ENCODE measurements around the gene TRIB2. TPM values are rescaled to one million over a fixed set of nuclear protein-coding genes. Genes with fewer than 3 reads are reported as not detected.

TRIB2 gene
- total RNA-seq, 4 donors from 2014 or later = 12.6 to 18.5 (median 15.9) TPM

DNA sequence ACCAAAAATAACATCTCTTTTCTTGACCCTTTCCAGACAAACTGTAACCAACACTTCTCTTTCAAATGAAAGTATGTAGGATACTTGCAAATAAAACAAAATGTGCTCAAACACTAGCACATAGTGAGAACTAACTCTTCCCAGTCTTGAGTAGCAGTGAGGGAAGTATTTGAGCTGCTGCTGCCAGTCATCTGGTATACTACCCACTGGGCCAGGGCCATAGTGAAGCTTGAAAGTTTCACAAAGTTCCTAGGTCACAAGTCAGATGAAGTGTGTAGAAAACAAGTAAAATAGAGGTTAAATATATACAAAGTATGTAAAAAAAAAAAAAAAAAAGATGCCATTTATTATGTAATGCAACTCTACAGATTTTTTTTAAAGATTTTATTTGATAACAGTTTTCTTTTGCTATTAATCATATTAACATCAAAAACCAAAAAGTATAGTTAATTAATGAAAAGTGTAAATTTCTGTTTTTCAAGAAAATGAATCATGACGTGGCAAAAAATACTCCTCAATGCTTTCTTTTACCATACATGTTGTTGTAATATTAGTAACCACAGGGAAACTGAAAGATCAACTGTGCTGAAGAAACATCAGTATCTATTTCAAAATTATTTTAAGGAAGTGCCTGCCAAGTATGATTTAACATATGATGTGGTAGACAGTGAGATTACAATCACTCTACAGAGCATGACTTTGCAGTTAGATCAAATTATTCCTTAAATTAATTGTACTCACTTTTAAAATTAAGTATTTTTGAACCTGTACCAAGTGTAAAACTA lies 21.6 kb upstream of the TRIB2 start:
- Histone ChIP-seq H3K4me3 (no peak overlapping the region), H3K27me3 (no peaks in the 10 kb centered on the region), H3K4me1 (no peaks in the 10 kb centered on the region), H3K27ac (no peak overlapping the region), H3K36me3 (no peaks in the 10 kb centered on the region), H3K9me3 (no peaks in the 10 kb centered on the region)
- TF ChIP-seq, protein P1, sequence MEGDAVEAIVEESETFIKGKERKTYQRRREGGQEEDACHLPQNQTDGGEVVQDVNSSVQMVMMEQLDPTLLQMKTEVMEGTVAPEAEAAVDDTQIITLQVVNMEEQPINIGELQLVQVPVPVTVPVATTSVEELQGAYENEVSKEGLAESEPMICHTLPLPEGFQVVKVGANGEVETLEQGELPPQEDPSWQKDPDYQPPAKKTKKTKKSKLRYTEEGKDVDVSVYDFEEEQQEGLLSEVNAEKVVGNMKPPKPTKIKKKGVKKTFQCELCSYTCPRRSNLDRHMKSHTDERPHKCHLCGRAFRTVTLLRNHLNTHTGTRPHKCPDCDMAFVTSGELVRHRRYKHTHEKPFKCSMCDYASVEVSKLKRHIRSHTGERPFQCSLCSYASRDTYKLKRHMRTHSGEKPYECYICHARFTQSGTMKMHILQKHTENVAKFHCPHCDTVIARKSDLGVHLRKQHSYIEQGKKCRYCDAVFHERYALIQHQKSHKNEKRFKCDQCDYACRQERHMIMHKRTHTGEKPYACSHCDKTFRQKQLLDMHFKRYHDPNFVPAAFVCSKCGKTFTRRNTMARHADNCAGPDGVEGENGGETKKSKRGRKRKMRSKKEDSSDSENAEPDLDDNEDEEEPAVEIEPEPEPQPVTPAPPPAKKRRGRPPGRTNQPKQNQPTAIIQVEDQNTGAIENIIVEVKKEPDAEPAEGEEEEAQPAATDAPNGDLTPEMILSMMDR (IDR thresholded peaks at IDR 0.05 in 4 of 5, conservative IDR thresholded peaks at IDR 0.05 in 1 of 5) = no peak
- no peak for TF ChIP-seq POLR2A (IDR thresholded peaks at IDR 0.05)
- in situ Hi-C loops (cut with MboI; ENCODE audit: low sequenced_read_pairs in 4 of 4) = no loop called here
- no peak for ATAC-seq
- no peak for DNase-seq
- intact Hi-C loops (cut with DNase I; ENCODE audit: low total_unique reads) = no loop called here

GRCh38 chr2:12697617-12698016 lies 19.1 kb upstream of the TRIB2 start:
- TF ChIP-seq POLR2A (IDR thresholded peaks at IDR 0.05) = no peak
- TF ChIP-seq, protein P1 (IDR thresholded peaks at IDR 0.05 in 4 of 5, conservative IDR thresholded peaks at IDR 0.05 in 1 of 5) = no peak
- in situ Hi-C loops (cut with MboI; ENCODE audit: low sequenced_read_pairs in 4 of 4) = no loop called here

DNA sequence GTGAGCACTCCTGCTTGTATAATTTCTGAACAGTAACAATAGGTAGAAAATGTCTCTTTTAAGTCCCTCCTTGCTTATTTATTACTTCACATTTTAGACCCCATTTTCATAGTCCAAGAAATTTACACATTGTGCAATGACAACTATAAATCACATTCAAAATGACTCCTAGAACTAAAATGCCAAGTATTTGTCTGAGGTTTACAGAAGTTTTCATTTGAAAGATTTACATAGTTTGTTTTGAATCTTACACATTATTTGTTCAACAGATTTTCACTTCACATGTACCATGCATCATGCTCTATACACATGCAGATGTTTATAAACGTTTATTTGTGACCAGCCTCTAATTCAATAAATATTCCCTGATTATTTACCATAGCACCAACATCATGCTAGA lies 15.7 kb upstream of the TRIB2 start:
- intact Hi-C loops (cut with DNase I; ENCODE audit: low total_unique reads) (no loop called here), in situ Hi-C loops (cut with MboI; ENCODE audit: low sequenced_read_pairs in 4 of 4) (loop anchor here in 3 of 4 donors (25.0 kb wide), 3 partner anchors 239 to 839 kb away; no protein-coding TSS in a partner anchor)
- TF ChIP-seq, protein P1 (IDR thresholded peaks at IDR 0.05 in 4 of 5, conservative IDR thresholded peaks at IDR 0.05 in 1 of 5) = no peak
- TF ChIP-seq POLR2A (IDR thresholded peaks at IDR 0.05) = no peak
- DNase-seq (no peak), ATAC-seq (no peak)
- Histone ChIP-seq H3K36me3 (no peaks in the 10 kb centered on the region), H3K9me3 (no peaks in the 10 kb centered on the region), H3K4me1 (peaks cover 0 to 8% of the 10 kb centered on the region in 2 donors), H3K27ac (no peak overlapping the region), H3K4me3 (no peak overlapping the region), H3K27me3 (no peaks in the 10 kb centered on the region)

More at GRCh38 chr2:12697617-12698016, 19.1 kb upstream of the TRIB2 start:
- Histone ChIP-seq H3K36me3 (no peaks in the 10 kb centered on the region), H3K4me1 (peaks cover 0 to 3% of the 10 kb centered on the region in 2 donors), H3K9me3 (no peaks in the 10 kb centered on the region), H3K27me3 (no peaks in the 10 kb centered on the region), H3K4me3 (no peak overlapping the region), H3K27ac (no peak overlapping the region)
- ATAC-seq (no peak), DNase-seq (no peak)
- intact Hi-C loops (cut with DNase I; ENCODE audit: low total_unique reads) = no loop called here

- Histone ChIP-seq H3K27ac (no peak overlapping the region), H3K9me3 (no peaks in the 10 kb centered on the region), H3K4me1 (peaks cover 0 to 8% of the 10 kb centered on the region in 2 donors), H3K4me3 (no peak overlapping the region), H3K27me3 (no peaks in the 10 kb centered on the region), H3K36me3 (no peaks in the 10 kb centered on the region)
- TF ChIP-seq POLR2A (IDR thresholded peaks at IDR 0.05) = no peak
- TF ChIP-seq, protein P1 (IDR thresholded peaks at IDR 0.05 in 4 of 5, conservative IDR thresholded peaks at IDR 0.05 in 1 of 5) = no peak
- ATAC-seq = no peak
- in situ Hi-C loops (cut with MboI; ENCODE audit: low sequenced_read_pairs in 4 of 4) = loop anchor here in 3 of 4 donors (25.0 kb wide), 3 partner anchors 239 to 839 kb away; no protein-coding TSS in a partner anchor
- no peak for DNase-seq
- intact Hi-C loops (cut with DNase I; ENCODE audit: low total_unique reads) = no loop called here
These were observed 15.0 kb upstream of the TRIB2 start for GRCh38 chr2:12701786-12702167.
